GM18873 (cell line): Measurements from ENCODE around the gene TGFB2.
A peak's percentile ranks its signal among the peaks of the same experiment; 100 is the strongest.
"Not testable (repeated sequence)": the region's sequence is repeated elsewhere in the genome, so short reads cannot be mapped to it uniquely, and the experiment has no call there.

ENCODE experiments used
- ATAC-seq: cut with Tn5 transposase; IDR thresholded peaks from one replicate; pipeline ENCODE4 v1.9.1; 2021; ENCODE audit warnings: mild to moderate bottlenecking, moderate library complexity, moderate number of reproducible peaks; ENCODE audit not compliant: unreplicated experiment, low FRiP score

TGFB2 gene

GRCh38 chr1:218344814-218345672 is at the start of gene TGFB2:
Gene TGFB2 (plus strand): TSS chr1:218345336. CDS start chr1:218346702, 1,366 bp downstream.
- ATAC-seq = peak; percentile 48

DNA sequence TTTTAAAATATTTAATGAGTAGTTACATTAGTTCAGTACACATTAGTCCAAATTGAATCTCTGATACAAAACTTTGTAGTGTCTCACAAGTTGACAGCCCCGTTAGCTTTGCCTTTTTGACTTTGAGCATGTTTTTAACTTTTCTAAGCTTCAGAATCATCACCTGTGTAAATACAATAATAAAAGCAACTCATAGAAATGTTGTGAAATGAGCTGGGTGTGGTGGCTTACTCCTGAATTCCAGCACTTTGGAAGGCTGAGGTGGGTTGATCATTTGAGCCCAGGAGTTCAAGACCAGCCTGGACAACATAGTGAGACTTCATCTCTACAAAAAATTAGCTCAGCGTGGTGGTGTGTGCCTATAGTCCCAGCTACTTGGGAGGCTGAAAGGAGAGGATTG is 49.0 kb upstream of the TGFB2 start:
- no peak for ATAC-seq

DNA sequence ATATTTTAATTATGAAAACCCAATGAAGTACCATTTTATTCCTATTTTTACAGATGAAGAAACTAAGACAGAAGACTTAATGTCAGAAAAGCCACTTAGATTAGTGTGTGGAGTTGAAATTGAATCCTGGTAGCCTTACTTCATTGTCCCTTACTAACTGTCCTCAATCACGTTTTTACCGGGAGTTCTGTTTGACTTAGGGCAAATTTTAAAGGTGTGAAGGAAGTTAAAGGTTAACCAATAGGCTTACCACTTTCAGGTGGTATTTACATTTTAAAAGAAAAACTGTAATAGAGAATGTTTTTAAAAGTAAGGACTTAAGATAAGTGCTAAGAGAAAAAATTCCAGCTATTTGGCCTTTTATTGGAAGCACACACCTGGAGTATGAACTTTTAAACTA is 47.7 kb upstream of the TGFB2 start:
- no peak for ATAC-seq

DNA sequence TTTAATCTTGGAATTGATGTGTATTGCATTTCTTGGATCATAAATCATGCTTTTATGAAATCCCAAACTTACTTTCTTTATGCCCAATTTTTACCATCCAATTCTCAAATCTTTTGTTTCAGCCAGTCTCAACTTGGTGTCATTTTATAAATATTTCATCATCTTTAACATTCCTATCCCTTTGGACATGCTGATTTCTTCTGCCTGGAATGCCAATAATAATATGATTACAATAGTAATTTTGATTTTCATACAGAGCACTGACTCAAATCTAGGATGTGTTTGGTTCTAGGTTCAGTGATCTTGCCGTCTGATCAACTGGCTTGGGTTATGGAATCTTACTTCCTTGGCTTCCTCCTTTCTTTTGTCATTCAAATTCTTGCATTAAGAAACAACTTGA is 47.3 kb upstream of the TGFB2 start:
- ATAC-seq = no peak

GRCh38 chr1:218298398-218298797 is 46.7 kb upstream of the TGFB2 start:
- no peak for ATAC-seq

DNA sequence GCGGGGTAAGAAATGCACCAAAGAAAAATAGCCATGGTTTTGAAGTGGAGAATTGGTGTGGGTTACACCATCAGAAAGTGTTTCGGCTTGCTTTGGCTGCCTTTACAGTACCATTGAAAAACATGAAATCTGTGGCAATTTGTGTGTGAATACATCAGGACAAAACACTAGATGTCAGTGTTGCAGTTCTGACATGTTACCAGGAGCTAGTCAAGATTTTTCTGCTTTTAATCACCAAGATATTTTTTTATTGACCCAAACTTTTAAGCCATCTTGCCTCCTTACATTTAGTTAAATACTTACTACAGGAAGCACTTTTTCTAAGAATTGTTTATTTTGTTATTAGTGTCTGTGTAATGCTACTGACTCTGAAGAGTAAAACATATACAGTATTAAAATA is 45.7 kb upstream of the TGFB2 start:
- no peak for ATAC-seq

GRCh38 chr1:218301217-218301616 is 43.9 kb upstream of the TGFB2 start:
- ATAC-seq = no peak

DNA sequence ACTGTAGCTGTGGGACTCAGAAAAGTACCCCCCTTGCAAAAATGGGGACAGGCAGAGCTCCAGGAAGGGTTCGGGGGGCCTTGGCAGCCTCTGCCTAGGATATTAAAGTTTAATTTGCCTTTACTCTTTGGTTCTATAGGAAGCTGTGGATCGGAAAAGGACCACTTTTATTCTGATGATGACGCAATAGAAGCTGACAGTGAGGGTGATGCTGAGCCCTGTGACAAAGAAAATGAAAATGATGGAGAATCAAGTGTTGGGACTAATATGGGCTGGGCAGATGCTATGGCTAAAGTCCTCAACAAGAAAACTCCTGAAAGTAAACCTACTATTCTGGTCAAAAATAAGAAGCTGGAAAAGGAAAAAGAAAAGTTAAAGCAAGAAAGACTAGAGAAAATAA is 43.0 kb upstream of the TGFB2 start:
- no peak for ATAC-seq

GRCh38 chr1:218303176-218303879 is 41.8 kb upstream of the TGFB2 start:
- ATAC-seq = no peak

- ATAC-seq = no peak
Observed at GRCh38 chr1:218304281-218305039, 40.7 kb upstream of the TGFB2 start.

DNA sequence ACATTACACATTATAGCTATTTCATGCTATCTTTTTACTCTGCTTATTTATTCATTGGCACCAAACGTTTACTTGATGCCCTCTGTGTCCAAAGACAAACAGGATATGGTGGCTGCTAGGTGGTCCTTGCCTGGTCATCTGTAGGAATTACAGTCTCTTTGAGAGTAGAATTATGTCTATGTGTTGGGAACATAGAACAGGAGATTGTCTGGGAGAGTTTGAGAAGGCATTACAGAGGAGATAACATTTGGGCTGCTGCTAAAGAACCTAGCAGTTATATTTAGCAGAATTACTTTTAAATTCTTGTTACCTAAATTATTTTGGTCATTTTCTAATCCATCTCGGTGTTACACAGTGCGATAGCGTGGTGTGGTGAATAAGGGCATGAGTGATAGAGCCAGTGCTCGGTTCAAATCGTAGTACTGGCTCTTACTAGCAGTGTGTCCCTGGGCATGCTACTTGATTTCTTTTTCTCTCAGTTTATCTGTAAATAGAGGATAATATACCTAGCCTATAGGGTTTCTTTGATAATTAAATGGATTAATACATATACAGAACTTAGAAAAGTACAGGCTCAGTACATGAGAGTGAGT is 39.6 kb upstream of the TGFB2 start:
- no peak for ATAC-seq

DNA sequence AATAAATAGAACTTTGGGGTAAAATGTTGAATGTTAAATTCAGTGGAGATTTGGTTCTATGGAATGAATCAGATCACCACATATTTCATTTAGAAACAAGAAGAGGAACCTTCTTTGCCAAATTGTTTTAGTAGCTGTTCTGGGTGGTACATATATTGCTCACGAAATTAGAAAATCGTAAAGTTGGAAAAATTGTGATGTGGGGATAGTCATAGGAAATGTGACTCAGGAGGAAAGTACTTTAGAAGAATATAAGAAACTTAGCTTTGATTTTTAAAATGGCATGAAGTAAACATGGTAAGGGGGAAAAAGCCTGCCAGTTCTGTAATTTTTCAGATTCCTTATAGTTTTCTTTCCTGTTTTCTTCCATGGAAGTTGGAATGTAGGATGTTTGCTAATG is 32.6 kb upstream of the TGFB2 start:
- ATAC-seq = no peak

GRCh38 chr1:218314316-218314715 is 30.8 kb upstream of the TGFB2 start:
- no peak for ATAC-seq

- no peak for ATAC-seq
Observed at GRCh38 chr1:218315638-218316037, 29.5 kb upstream of the TGFB2 start.

GRCh38 chr1:218317061-218317460 is 28.1 kb upstream of the TGFB2 start:
- no peak for ATAC-seq

DNA sequence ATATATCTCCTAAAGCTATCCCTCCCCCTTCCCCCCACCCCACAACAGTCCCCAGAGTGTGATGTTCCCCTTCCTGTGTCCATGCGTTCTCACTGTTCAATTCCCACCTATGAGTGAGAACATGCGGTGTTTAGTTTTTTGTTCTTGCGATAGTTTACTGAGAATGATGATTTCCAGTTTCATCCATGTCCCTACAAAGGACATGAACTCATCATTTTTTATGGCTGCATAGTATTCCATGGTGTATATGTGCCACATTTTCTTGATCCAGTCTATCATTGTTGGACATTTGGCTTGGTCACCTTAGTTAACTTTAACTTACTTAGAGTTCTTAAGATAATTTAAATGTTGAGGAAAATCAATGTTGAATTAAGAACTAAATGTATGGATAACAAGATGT is 25.0 kb upstream of the TGFB2 start:
- not testable (repeated sequence) for ATAC-seq

GRCh38 chr1:218322762-218323161 is 22.4 kb upstream of the TGFB2 start:
- no peak for ATAC-seq

DNA sequence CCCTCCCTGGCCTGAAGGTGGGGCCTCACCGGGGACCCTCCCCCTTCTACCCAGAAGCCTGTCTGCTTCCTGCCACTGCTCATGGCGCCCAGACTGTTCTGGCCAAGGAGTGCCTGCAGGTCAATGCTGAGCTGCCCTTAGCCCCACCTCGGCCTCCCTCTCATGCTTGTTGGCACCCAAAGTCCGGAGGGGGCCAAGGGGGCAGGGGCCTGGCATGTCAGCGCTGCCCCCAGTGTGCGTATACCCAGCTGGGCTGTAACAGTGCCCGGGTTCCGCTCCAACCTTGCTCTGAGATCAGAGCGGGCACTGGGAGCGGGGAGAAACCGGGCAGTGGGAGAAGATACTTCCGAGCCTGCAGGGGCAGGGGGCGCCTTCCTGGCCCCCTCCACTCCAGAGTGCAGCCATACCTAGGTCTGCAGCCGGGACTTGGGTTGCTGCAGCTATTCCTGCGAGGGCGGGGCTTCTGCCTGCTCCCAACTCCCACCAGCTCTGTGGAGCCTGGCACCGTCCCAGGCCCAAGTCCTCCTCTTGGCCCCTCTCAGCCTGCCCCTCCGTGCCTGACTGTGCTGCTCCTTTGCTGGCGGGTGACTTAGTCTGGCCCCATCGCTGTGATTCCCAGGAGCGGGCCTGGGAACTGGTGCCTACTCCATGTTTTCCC is 21.4 kb upstream of the TGFB2 start:
- ATAC-seq = no peak

DNA sequence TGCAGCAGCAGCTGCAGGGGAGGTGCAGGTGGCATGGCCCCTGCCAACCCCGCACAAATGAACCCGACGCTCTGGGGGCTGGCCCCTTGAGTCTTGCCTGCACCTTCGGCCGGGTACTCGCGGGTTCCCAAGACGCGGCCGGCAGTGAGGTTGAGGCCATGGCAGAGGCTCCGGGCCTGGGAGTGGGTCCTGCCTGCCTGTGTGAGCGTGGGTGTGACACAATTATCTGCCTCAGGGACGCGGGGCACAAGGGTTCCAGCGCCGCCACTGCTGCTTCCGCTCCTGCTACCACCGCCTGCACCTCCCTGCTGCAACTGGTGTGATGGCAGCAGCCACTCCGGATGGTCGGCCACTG is 20.9 kb upstream of the TGFB2 start:
- ATAC-seq = no peak

DNA sequence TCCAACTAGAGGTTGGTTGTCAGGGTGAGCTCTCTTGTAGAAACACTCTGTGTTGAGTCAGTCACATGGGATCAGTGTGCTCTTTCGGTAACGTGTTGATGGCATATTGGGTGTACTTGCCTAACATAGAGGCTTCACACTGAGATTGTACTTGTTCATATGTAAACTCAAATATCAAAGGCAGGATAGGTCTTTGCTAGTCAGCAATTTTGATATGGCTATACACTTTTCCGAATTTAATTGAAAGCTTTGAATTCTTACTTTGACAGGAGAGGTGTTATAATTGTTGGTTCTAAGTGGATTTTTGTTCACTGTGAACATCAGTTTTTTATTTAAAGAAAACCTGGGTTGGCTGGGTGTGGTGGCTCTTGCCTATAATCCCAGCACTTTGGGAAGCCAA is 16.4 kb upstream of the TGFB2 start:
- no peak for ATAC-seq
